Measurements from ENCODE around the gene TBC1D2. TPM values are rescaled to one million over a fixed set of nuclear protein-coding genes. Genes with fewer than 3 reads are reported as not detected.

The TBC1D2 gene
- polyA plus RNA-seq, 2 of the 4 experiments (the other 2 are of a cell fraction): 3.3 to 7.3 TPM

DNA sequence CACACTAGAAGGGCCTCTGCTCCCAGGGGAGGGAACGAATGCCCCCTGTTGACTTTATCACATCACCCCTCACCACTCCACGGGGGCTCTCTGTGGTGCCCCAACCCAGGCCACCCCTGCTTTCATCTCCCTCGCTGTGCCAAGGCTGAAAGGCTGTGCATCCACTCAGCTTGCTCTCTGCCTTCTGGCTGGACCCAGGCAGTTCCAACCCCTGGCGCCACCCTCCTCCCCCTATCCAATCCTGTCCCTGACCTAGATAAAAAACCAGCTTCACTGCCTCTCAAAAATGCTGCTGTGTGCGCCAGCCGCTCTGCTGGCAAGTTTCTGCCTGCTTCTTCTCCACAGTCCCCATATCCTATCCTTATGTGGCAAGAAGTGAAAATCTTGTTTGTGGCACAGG, 40.6 kb downstream of the TBC1D2 start:
- TF ChIP-seq RFX5 (IDR thresholded peaks at IDR 0.05) (no peak), KDM5A (IDR thresholded peaks at IDR 0.05) (no peak), RCOR1 (IDR thresholded peaks at IDR 0.05; ENCODE audit: low read depth, low read length) (no peak), RARB (CRISPR knock-in tag; IDR thresholded peaks at IDR 0.05) (no peak), HOXB13 (CRISPR knock-in tag; IDR thresholded peaks at IDR 0.05; ENCODE audit: low read depth) (no peak), EP300 (IDR thresholded peaks at IDR 0.05) (no peak), TFCP2L1 (CRISPR knock-in tag; IDR thresholded peaks at IDR 0.05) (no peak), CHD2 (IDR thresholded peaks at IDR 0.05; ENCODE audit: low read length, partially characterized antibody) (no peak), CHD4 (IDR thresholded peaks at IDR 0.05; ENCODE audit: borderline replicate concordance) (no peak), NPAS2 (CRISPR knock-in tag; IDR thresholded peaks at IDR 0.05; ENCODE audit: borderline replicate concordance) (no peak), FOSB (CRISPR knock-in tag; IDR thresholded peaks at IDR 0.05) (no peak), JUNB (IDR thresholded peaks at IDR 0.05) (no peak), NFE2L2 (conservative IDR thresholded peaks at IDR 0.05; ENCODE audit: low read length) (no peak), RAD21 (conservative IDR thresholded peaks at IDR 0.05 in 1 of 2, IDR thresholded peaks at IDR 0.05 in 1 of 2) (no peak), ZSCAN20 (CRISPR knock-in tag; IDR thresholded peaks at IDR 0.05) (no peak), FOSL2 (IDR thresholded peaks at IDR 0.05) (no peak), FOSL2 (CRISPR knock-in tag; IDR thresholded peaks at IDR 0.05) (no peak)
- TF ChIP-seq, protein P1, sequence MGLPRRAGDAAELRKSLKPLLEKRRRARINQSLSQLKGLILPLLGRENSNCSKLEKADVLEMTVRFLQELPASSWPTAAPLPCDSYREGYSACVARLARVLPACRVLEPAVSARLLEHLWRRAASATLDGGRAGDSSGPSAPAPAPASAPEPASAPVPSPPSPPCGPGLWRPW (IDR thresholded peaks at IDR 0.05): no peak
- TF ChIP-seq, protein P2, sequence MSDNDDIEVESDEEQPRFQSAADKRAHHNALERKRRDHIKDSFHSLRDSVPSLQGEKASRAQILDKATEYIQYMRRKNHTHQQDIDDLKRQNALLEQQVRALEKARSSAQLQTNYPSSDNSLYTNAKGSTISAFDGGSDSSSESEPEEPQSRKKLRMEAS (IDR thresholded peaks at IDR 0.05): no peak
- TF ChIP-seq, protein P3, sequence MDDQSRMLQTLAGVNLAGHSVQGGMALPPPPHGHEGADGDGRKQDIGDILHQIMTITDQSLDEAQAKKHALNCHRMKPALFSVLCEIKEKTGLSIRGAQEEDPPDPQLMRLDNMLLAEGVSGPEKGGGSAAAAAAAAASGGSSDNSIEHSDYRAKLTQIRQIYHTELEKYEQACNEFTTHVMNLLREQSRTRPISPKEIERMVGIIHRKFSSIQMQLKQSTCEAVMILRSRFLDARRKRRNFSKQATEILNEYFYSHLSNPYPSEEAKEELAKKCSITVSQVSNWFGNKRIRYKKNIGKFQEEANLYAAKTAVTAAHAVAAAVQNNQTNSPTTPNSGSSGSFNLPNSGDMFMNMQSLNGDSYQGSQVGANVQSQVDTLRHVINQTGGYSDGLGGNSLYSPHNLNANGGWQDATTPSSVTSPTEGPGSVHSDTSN (IDR thresholded peaks at IDR 0.05): no peak
- TF ChIP-seq, protein P4, sequence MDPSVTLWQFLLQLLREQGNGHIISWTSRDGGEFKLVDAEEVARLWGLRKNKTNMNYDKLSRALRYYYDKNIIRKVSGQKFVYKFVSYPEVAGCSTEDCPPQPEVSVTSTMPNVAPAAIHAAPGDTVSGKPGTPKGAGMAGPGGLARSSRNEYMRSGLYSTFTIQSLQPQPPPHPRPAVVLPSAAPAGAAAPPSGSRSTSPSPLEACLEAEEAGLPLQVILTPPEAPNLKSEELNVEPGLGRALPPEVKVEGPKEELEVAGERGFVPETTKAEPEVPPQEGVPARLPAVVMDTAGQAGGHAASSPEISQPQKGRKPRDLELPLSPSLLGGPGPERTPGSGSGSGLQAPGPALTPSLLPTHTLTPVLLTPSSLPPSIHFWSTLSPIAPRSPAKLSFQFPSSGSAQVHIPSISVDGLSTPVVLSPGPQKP (IDR thresholded peaks at IDR 0.05; ENCODE audit: low read depth, low read length): no peak
- no peak for ATAC-seq
- H3K4me1 ChIP-seq: peaks cover 14% of the 10 kb centered on the region
- ChIA-PET POLR2A (no interaction called here), CTCF (interaction anchor here (0.7 to 5.6 kb wide), 8 partner anchors 8 to 279 kb away, joined by 3 to 53 read pairs (median 3); partner anchors contain the start of gene TBC1D2)
- no peak overlapping the region for H3K27ac ChIP-seq
- H3K4me2 ChIP-seq: no peak overlapping the region
- FAIRE-seq: no peak
- WGBS (ENCODE audit: missing lambda C conversion rate): 76% methylated on average over 6 of the region's 6 CpGs
- H3K9me3 ChIP-seq: no peaks in the 10 kb centered on the region
- no peak overlapping the region for H3K4me3 ChIP-seq
- DNase-seq (ENCODE audit: low read depth in 1 of 2, low spot score in 1 of 2): no peak

DNA sequence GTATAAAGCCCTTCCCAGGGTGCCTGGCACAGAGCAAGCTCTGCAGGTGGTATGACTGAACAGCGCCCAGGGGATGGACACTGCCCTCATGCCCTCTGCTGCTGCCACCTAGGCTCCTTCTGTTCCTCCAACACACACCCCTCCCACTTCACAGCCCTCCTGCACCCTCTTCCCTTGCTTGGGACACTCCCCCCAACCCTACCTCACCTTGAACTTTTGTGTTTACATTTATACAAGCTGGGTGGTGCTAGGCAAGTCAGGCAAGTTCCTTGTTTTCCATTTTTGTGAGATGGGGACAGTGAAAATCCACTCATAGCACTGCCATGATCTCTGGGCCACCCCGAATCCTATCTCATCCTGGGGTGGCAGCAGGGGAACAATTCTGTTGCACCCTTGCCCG, 44.2 kb downstream of the TBC1D2 start:
- Histone ChIP-seq H3K9me3 (no peaks in the 10 kb centered on the region), H3K4me2 (no peak overlapping the region), H3K27ac (no peak overlapping the region), H3K4me3 (no peak overlapping the region), H3K4me1 (no peaks in the 10 kb centered on the region)
- FAIRE-seq (no peak), DNase-seq (ENCODE audit: low read depth in 1 of 2, low spot score in 1 of 2) (no peak), ATAC-seq (no peak)
- WGBS (ENCODE audit: missing lambda C conversion rate): 94% methylated on average over 3 of the region's 3 CpGs
- TF ChIP-seq POLR2A (IDR thresholded peaks at IDR 0.05; ENCODE audit: low read length) (no peak), CHD4 (IDR thresholded peaks at IDR 0.05; ENCODE audit: borderline replicate concordance) (no peak)
- ChIA-PET POLR2A (no interaction called here), CTCF (interaction anchor here (0.6 to 8.2 kb wide), 10 partner anchors 10 to 285 kb away, joined by 3 to 127 read pairs (median 4); no protein-coding TSS in a partner anchor)

DNA sequence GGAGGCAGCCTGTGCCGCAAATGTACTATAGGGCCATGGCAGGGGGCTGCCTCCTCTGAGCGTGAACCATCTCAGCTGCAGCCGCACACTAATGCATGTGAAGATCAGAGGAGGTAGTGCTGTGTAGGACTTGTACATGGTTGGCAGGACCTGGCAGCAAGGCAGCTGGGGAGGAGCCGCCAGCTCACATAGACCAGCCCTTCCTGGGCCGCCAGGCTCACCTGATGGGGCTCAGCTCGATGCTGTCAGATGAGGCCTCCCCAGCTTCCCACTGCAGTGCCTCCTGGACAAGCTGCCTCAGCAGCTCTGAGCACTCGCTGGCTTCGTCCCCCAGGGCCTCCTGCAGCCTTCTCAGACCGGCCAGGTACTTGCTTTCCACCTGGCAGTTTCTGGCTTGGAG, 45.0 kb downstream of the TBC1D2 start:
- peaks cover 3% of the 10 kb centered on the region; the same call in 1 of the 3 replicates for H3K4me1 ChIP-seq
- H3K27ac ChIP-seq: no peak overlapping the region
- 87% methylated on average over 9 of the region's 9 CpGs for WGBS (ENCODE audit: missing lambda C conversion rate)
- DNase-seq (ENCODE audit: low read depth in 1 of 2, low spot score in 1 of 2) (no peak), FAIRE-seq (no peak), ATAC-seq (no peak)
- H3K9me3 ChIP-seq: no peaks in the 10 kb centered on the region
- no peak overlapping the region for H3K4me2 ChIP-seq
- POLR2A ChIA-PET: no interaction called here
- no peak overlapping the region for H3K4me3 ChIP-seq
- CTCF ChIA-PET: interaction anchor here (1.2 to 8.2 kb wide), 4 partner anchors 12 to 137 kb away, joined by 3 to 127 read pairs (median 7); no protein-coding TSS in a partner anchor
- TF ChIP-seq, protein P1 (IDR thresholded peaks at IDR 0.05): no peak
- TF ChIP-seq, protein P5, sequence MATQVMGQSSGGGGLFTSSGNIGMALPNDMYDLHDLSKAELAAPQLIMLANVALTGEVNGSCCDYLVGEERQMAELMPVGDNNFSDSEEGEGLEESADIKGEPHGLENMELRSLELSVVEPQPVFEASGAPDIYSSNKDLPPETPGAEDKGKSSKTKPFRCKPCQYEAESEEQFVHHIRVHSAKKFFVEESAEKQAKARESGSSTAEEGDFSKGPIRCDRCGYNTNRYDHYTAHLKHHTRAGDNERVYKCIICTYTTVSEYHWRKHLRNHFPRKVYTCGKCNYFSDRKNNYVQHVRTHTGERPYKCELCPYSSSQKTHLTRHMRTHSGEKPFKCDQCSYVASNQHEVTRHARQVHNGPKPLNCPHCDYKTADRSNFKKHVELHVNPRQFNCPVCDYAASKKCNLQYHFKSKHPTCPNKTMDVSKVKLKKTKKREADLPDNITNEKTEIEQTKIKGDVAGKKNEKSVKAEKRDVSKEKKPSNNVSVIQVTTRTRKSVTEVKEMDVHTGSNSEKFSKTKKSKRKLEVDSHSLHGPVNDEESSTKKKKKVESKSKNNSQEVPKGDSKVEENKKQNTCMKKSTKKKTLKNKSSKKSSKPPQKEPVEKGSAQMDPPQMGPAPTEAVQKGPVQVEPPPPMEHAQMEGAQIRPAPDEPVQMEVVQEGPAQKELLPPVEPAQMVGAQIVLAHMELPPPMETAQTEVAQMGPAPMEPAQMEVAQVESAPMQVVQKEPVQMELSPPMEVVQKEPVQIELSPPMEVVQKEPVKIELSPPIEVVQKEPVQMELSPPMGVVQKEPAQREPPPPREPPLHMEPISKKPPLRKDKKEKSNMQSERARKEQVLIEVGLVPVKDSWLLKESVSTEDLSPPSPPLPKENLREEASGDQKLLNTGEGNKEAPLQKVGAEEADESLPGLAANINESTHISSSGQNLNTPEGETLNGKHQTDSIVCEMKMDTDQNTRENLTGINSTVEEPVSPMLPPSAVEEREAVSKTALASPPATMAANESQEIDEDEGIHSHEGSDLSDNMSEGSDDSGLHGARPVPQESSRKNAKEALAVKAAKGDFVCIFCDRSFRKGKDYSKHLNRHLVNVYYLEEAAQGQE (IDR thresholded peaks at IDR 0.05): no peak
- TF ChIP-seq, protein P6, sequence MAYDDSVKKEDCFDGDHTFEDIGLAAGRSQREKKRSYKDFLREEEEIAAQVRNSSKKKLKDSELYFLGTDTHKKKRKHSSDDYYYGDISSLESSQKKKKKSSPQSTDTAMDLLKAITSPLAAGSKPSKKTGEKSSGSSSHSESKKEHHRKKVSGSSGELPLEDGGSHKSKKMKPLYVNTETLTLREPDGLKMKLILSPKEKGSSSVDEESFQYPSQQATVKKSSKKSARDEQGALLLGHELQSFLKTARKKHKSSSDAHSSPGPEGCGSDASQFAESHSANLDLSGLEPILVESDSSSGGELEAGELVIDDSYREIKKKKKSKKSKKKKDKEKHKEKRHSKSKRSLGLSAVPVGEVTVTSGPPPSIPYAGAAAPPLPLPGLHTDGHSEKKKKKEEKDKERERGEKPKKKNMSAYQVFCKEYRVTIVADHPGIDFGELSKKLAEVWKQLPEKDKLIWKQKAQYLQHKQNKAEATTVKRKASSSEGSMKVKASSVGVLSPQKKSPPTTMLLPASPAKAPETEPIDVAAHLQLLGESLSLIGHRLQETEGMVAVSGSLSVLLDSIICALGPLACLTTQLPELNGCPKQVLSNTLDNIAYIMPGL (CRISPR knock-in tag; IDR thresholded peaks at IDR 0.05; ENCODE audit: borderline replicate concordance): no peak
- no peak for TF ChIP-seq FOXS1 (CRISPR knock-in tag; IDR thresholded peaks at IDR 0.05)
- no peak for TF ChIP-seq HOXB5 (CRISPR knock-in tag; IDR thresholded peaks at IDR 0.05)
- no peak for TF ChIP-seq NPAS2 (CRISPR knock-in tag; IDR thresholded peaks at IDR 0.05; ENCODE audit: borderline replicate concordance)
- TF ChIP-seq ZSCAN20 (CRISPR knock-in tag; IDR thresholded peaks at IDR 0.05): no peak
- TF ChIP-seq JUNB (IDR thresholded peaks at IDR 0.05): no peak
- no peak for TF ChIP-seq BHLHE40 (IDR thresholded peaks at IDR 0.05; ENCODE audit: low read depth, low read length)

Measured in A549 (cell line).